Skeletal muscle cell (primary cell): ENCODE data around the gene TRIM71.
"Not testable (repeated sequence)": the region's sequence is repeated elsewhere in the genome, so short reads cannot be mapped to it uniquely, and the experiment has no call there.

Experiments
- DNase-seq: peaks from one replicate; pipeline ENCODE4 v3.0.0-alpha.2; 2010; ENCODE audit warnings: low read depth
- H3K4me3 ChIP-seq: 2 replicates; pipeline ENCODE4 v1.5.1; 2011; ENCODE audit warnings: low read depth, mild to moderate bottlenecking, control low read depth, low read length, moderate library complexity

Gene TRIM71

GRCh38 chr3:32841341-32841740 lies 23.5 kb downstream of the TRIM71 start:
- DNase-seq: no peak
- H3K4me3 ChIP-seq: no peak overlapping the region

DNA sequence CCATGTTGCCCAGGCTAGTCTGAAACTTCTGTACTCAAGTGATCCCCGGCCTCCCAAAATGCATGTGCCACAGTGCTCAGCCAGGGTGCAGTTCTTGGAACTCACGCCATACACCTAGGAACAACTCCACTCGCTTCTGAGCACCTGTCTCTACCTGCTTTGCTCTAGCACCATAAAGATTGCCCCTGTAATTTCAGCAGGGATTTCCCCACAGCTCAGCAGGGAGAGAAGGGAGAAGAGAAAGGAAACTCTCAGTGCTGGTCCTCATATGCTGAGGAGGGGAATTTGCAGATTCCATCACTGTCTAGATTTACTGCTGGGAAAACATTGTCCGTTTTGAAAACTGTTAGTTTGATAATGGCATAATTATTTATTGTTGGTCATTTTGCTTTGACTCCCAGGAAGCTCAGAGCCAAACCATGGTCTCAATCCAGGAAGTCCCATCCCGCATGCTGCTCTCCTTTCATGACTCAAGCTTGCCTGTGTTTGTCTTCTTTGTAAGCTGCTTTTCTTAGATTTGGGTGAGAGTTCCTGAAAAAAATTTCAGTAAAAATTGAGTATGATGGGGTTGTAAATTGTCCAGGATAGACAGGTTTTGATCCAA lies 24.2 kb downstream of the TRIM71 start:
- DNase-seq: no peak
- H3K4me3 ChIP-seq: no peak overlapping the region

DNA sequence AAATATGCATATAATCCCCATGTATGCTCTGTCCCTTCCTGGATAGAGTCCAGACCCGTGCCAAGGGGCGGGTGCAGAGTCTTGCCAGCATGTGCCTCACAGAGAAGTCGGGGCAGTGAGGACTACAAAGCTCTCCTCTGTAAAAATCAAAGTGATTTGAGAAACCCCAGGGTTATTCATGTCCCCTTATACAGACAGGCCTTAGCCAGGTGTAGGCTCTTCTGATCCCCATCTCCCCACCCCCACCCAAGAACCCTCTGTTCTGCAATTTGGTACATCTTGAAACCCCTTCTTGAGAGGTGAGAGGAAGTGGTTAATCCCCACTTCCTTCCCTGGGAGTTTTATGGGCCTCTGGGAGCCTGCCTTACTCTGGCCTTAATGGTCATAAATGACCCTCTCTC lies 24.7 kb downstream of the TRIM71 start:
- DNase-seq: no peak
- H3K4me3 ChIP-seq: no peak overlapping the region

GRCh38 chr3:32842987-32843386 lies 25.2 kb downstream of the TRIM71 start:
- no peak for DNase-seq
- no peak overlapping the region for H3K4me3 ChIP-seq

- no peak for DNase-seq
These were observed 25.9 kb downstream of the TRIM71 start for GRCh38 chr3:32843510-32844321.

GRCh38 chr3:32844322-32844654 lies 26.5 kb downstream of the TRIM71 start:
- no peak for DNase-seq
- no peak overlapping the region for H3K4me3 ChIP-seq

More at GRCh38 chr3:32843510-32844321, 25.9 kb downstream of the TRIM71 start:
- H3K4me3 ChIP-seq: no peak overlapping the region

DNA sequence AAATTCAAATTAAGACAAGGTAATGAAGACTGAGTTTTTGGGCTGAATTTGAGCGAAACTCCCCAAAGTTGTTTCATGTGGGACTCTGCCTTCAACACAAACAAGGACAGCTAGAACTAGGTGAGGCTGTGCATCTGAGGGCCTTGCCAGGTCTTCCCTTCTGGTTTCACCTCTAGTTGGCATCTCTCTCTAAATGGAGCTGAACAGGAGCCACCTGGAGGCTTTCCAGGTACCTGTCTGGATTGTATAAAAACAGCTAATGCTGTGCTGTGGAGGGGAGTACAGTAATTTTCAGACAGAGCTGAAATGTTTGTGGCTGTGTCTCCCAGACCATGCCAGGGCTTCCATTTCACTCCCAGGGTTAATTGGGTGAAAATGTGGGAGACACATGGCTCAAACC lies 27.1 kb downstream of the TRIM71 start:
- DNase-seq: no peak
- no peak overlapping the region for H3K4me3 ChIP-seq

DNA sequence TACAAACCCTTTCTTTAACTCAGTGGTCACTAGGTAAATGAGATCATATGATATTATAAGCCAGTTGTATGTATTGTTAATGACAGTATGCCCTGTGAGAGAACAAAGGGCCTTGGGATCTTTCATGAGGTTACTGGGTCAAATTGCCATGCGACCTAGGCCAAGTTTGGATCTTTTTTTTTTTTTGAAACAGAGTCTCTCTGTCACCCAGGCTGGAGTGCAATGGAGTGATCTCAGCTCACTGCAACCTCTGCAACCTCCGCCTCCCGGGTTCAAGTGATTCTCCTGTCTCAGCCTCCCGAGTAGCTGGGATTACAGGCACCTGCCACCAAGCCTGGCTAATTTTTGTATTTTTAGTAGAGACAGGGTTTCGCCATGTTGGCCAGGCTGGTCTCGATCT lies 27.7 kb downstream of the TRIM71 start:
- DNase-seq, H3K4me3 ChIP-seq: not testable (repeated sequence)

DNA sequence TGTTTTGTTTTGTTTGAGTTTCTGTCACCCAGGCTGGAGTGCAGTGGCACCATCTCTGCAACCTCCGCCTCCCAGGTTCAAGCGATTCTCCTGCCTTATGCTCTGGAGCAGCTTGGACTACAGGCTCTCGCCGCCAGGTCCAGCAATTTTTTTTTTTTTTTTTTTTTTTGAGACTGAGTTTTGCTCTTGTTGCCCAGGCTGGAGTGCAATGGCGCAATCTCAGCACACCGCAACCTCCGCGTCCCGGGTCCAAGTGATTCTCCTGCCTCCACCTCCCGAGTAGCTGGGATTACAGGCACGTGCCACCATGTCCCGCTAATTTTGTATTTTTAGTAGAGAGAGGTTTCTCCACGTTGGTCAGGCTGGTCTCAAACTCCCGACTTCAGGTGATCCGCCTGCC lies 29.2 kb downstream of the TRIM71 start:
- not testable (repeated sequence) for H3K4me3 ChIP-seq, DNase-seq

DNA sequence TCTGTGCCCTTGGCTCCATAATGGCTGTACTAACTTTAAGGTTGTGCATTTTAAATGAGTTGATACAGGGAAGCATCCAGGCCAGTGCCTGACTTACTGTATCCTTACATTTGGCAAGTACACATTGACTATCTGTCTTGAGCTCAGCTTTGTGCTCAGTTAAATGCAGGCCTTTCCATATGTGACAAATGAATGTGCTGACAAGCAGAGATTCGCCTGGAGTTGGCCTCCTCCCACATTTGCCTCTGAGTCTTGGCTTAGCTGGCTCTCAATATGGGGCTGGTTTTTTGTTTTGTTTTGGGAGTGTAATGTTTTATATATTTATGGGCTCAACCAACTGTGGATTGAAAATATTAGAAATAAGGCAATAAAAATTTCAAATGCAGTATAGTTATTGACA lies 29.7 kb downstream of the TRIM71 start:
- no peak overlapping the region for H3K4me3 ChIP-seq

GRCh38 chr3:32848215-32848614 lies 30.4 kb downstream of the TRIM71 start:
- no peak overlapping the region for H3K4me3 ChIP-seq
- DNase-seq: no peak

More for the DNA sequence above, 29.7 kb downstream of the TRIM71 start:
- no peak for DNase-seq

GRCh38 chr3:32849046-32849445 lies 31.2 kb downstream of the TRIM71 start:
- no peak for DNase-seq
- no peak overlapping the region for H3K4me3 ChIP-seq

- H3K4me3 ChIP-seq: no peak overlapping the region
These were observed 32.4 kb downstream of the TRIM71 start for GRCh38 chr3:32850226-32850625.

GRCh38 chr3:32850636-32851035 lies 32.8 kb downstream of the TRIM71 start:
- no peak overlapping the region for H3K4me3 ChIP-seq
- DNase-seq: no peak

More at GRCh38 chr3:32850226-32850625, 32.4 kb downstream of the TRIM71 start:
- DNase-seq: no peak

- H3K4me3 ChIP-seq: no peak overlapping the region
- DNase-seq: no peak
These were observed 34.3 kb downstream of the TRIM71 start for GRCh38 chr3:32852146-32852545.

- H3K4me3 ChIP-seq: no peak overlapping the region
- no peak for DNase-seq
These were observed 37.7 kb downstream of the TRIM71 start for GRCh38 chr3:32855350-32855953.

DNA sequence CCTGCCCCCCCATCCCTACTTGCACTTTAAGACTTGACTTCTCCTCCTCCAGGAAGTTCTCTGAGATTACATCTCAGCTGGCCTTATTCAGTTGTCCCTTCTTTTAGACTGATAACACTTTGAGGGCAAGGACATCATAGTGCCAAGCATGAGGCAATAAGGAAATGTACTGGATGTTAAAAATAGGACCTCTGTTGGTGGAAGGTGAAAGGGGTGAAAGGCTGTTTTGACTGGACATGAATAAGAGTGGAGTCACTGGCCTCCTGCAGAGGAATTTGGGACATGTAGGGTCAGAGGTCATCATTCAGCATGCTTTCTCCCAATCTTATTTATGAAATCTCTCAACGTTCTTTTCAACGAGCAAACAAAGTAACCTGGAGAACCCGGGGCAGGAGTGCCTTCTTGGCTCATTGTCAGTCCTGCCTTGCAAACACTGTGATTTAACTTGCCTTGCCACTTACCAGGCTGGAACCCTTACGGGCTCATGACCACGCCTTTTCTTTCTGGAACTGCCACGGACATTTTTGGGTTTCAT lies 38.6 kb downstream of the TRIM71 start:
- no peak overlapping the region for H3K4me3 ChIP-seq
- DNase-seq: no peak

- no peak overlapping the region for H3K4me3 ChIP-seq
- DNase-seq: no peak
These were observed 39.2 kb downstream of the TRIM71 start for GRCh38 chr3:32856901-32857507.

GRCh38 chr3:32857921-32858320 lies 40.1 kb downstream of the TRIM71 start:
- no peak overlapping the region for H3K4me3 ChIP-seq
- DNase-seq: no peak

- H3K4me3 ChIP-seq: no peak overlapping the region
- DNase-seq: no peak
These were observed 41.9 kb downstream of the TRIM71 start for GRCh38 chr3:32859604-32860237.
